Gastrocnemius medialis (tissue), 4 donors: ENCODE data around the gene CREBBP.

Experiments used
- CTCF ChIP-seq, 5 experiments: fragments of 450-650 bp in 3 of 5; fragments of 200-600 bp in 2 of 5; sonication (generic) in 2 of 5; IDR thresholded peaks in 4 of 5; conservative IDR thresholded peaks in 1 of 5; 1 replicate in 4 of 5; 2 replicates in 1 of 5; pipeline ENCODE4 v1.5.1; 2016 to 2019; ENCODE audit warnings: antibody characterized with exemption in 5 of 5, mild to moderate bottlenecking in 3 of 5, moderate library complexity in 3 of 5
- POLR2A ChIP-seq, 2 donors: fragments of 450-650 bp; IDR thresholded peaks; one replicate each; pipeline ENCODE4 v1.6.1; 2017; ENCODE audit warnings: antibody characterized with exemption in 2 of 2, mild to moderate bottlenecking in 2 of 2, moderate library complexity in 2 of 2

- TF ChIP-seq POLR2A (IDR thresholded peaks at IDR 0.05) (no peak), CTCF (IDR thresholded peaks at IDR 0.05 in 4 of 5, conservative IDR thresholded peaks at IDR 0.05 in 1 of 5) (no peak)
Observed at GRCh38 chr16:3819746-3820724, 60.5 kb downstream of the CREBBP start.
